DND-41 (cell line): ENCODE results near the gene CD200R1L.

Experiments used
- ATAC-seq: fragments of 200-7000 bp; cut with Tn5 transposase; 3 replicates; pipeline ENCODE4 v1.9.1; 2021; ENCODE audit warnings: low read depth; ENCODE audit not compliant: insufficient read depth
- DNase-seq: peaks from one replicate; pipeline ENCODE4 v3.0.0-alpha.2; 2020
- H2AFZ ChIP-seq: 2 replicates; pipeline ENCODE4 v1.6.0; 2012; ENCODE audit warnings: low read depth, low read length
- H3K27ac ChIP-seq: 2 replicates; pipeline ENCODE4 v1.5.1; 2012; ENCODE audit warnings: low read length, inconsistent platforms
- H3K27me3 ChIP-seq: fragments of 200-600 bp; sonication (generic); 2 replicates; pipeline ENCODE4 v1.6.0; 2012; ENCODE audit warnings: low read length, mild to moderate bottlenecking, inconsistent platforms; ENCODE audit not compliant: insufficient read depth, poor library complexity
- H3K36me3 ChIP-seq: 2 replicates; pipeline ENCODE4 v1.5.1; 2012; ENCODE audit warnings: low read length, inconsistent platforms; ENCODE audit not compliant: insufficient read depth
- H3K4me1 ChIP-seq: 2 replicates; pipeline ENCODE4 v1.5.1; 2012; ENCODE audit warnings: mild to moderate bottlenecking, low read length; ENCODE audit not compliant: insufficient read depth
- H3K4me2 ChIP-seq: 2 replicates; pipeline ENCODE4 v1.6.0; 2012; ENCODE audit warnings: mild to moderate bottlenecking, moderate library complexity, low read length, inconsistent platforms; ENCODE audit not compliant: insufficient read depth
- H3K4me3 ChIP-seq, 2 experiments: fragments of 200-600 bp in 1 of 2; shearing (Covaris generic) in 1 of 2; 2 replicates each; pipeline ENCODE4 v1.5.1; 2012 to 2016; ENCODE audit warnings: inconsistent platforms in 2 of 2, low read length in 2 of 2, mild to moderate bottlenecking in 2 of 2, low read depth in 1 of 2, moderate library complexity in 1 of 2
- H3K79me2 ChIP-seq: 2 replicates; pipeline ENCODE4 v1.6.0; 2012; ENCODE audit warnings: low read length, inconsistent platforms; ENCODE audit not compliant: insufficient read depth
- H3K9ac ChIP-seq: 2 replicates; pipeline ENCODE4 v1.6.0; 2012; ENCODE audit warnings: low read depth, mild to moderate bottlenecking, inconsistent platforms, low read length, moderate library complexity
- H3K9me3 ChIP-seq: 2 replicates; pipeline ENCODE4 v1.5.1; 2012; ENCODE audit warnings: low read length, moderate library complexity, mild to moderate bottlenecking, inconsistent platforms; ENCODE audit not compliant: insufficient read depth, severe bottlenecking
- H4K20me1 ChIP-seq: 2 replicates; pipeline ENCODE4 v1.6.0; 2012; ENCODE audit warnings: low read length; ENCODE audit not compliant: insufficient read depth
- CTCF ChIP-seq: IDR thresholded peaks from 2 replicates; pipeline ENCODE4 v1.5.1; 2012; ENCODE audit warnings: borderline replicate concordance, low read length, moderate library complexity, mild to moderate bottlenecking; ENCODE audit not compliant: poor library complexity, severe bottlenecking; ENCODE audit errors: extremely low read depth
- EZH2 ChIP-seq: IDR thresholded peaks from 3 replicates; pipeline ENCODE4 v1.6.1; 2012; ENCODE audit warnings: borderline replicate concordance, low read depth, mild to moderate bottlenecking, moderate library complexity, low read length, inconsistent platforms; ENCODE audit not compliant: severe bottlenecking

CD200R1L gene

GRCh38 chr3:112865757-112866156, 19.1 kb upstream of the CD200R1L start:
- H2AFZ ChIP-seq: no peak overlapping the region
- no peaks in the 10 kb centered on the region for H3K4me1 ChIP-seq
- no peak for DNase-seq
- H3K36me3 ChIP-seq: no peaks in the 10 kb centered on the region
- H3K27me3 ChIP-seq: no peaks in the 10 kb centered on the region
- no peaks in the 10 kb centered on the region for H3K9me3 ChIP-seq
- H3K79me2 ChIP-seq: no peaks in the 10 kb centered on the region
- TF ChIP-seq CTCF (no peak), EZH2 (no peak)
- no peaks in the 10 kb centered on the region for H4K20me1 ChIP-seq
- no peak overlapping the region for H3K9ac ChIP-seq
- no peak overlapping the region for H3K4me3 ChIP-seq
- no peak for ATAC-seq
- no peak overlapping the region for H3K4me2 ChIP-seq
- no peak overlapping the region for H3K27ac ChIP-seq

GRCh38 chr3:112860898-112861297, 14.2 kb upstream of the CD200R1L start:
- H3K9ac ChIP-seq: no peak overlapping the region
- H2AFZ ChIP-seq: no peak overlapping the region
- no peak overlapping the region for H3K4me3 ChIP-seq
- peaks cover 6% of the 10 kb centered on the region; the same call in 1 of the 2 replicates for H3K4me1 ChIP-seq
- no peaks in the 10 kb centered on the region for H3K36me3 ChIP-seq
- TF ChIP-seq CTCF: no peak
- no peak for TF ChIP-seq EZH2
- H3K4me2 ChIP-seq: no peak overlapping the region
- no peaks in the 10 kb centered on the region for H4K20me1 ChIP-seq
- H3K79me2 ChIP-seq: no peaks in the 10 kb centered on the region
- H3K9me3 ChIP-seq: no peaks in the 10 kb centered on the region
- DNase-seq (no peak), ATAC-seq (no peak)
- no peaks in the 10 kb centered on the region for H3K27me3 ChIP-seq
- H3K27ac ChIP-seq: no peak overlapping the region

GRCh38 chr3:112858410-112859069, 11.9 kb upstream of the CD200R1L start:
- Histone ChIP-seq H3K9ac (no peak overlapping the region), H3K36me3 (no peaks in the 10 kb centered on the region), H4K20me1 (no peaks in the 10 kb centered on the region), H3K4me2 (no peak overlapping the region), H3K27me3 (no peaks in the 10 kb centered on the region), H3K4me3 (no peak overlapping the region), H3K27ac (no peak overlapping the region), H2AFZ (no peak overlapping the region), H3K79me2 (no peaks in the 10 kb centered on the region), H3K9me3 (no peaks in the 10 kb centered on the region), H3K4me1 (peaks cover 6% of the 10 kb centered on the region; the same call in 1 of the 2 replicates)
- ATAC-seq (no peak), DNase-seq (no peak)
- TF ChIP-seq EZH2 (no peak), CTCF (no peak)

- ATAC-seq: no peak
- Histone ChIP-seq H3K4me1 (peaks cover 6% of the 10 kb centered on the region; the same call in 1 of the 2 replicates), H3K79me2 (no peaks in the 10 kb centered on the region), H3K9me3 (no peaks in the 10 kb centered on the region), H3K27ac (no peak overlapping the region), H3K4me3 (no peak overlapping the region), H3K4me2 (no peak overlapping the region), H3K9ac (no peak overlapping the region), H2AFZ (no peak overlapping the region), H4K20me1 (no peaks in the 10 kb centered on the region), H3K36me3 (no peaks in the 10 kb centered on the region), H3K27me3 (no peaks in the 10 kb centered on the region)
- no peak for TF ChIP-seq CTCF
- TF ChIP-seq EZH2: no peak
- DNase-seq: no peak
Measured at GRCh38 chr3:112857526-112857925, 10.9 kb upstream of the CD200R1L start.
